Jurkat, Clone E6-1 (cell line): ENCODE data around the gene ORC6.

Experiments used
- DNase-seq: peaks from one replicate; pipeline ENCODE4 v3.0.0-alpha.2; 2011; ENCODE audit warnings: low read depth, low spot score
- H3K4me3 ChIP-seq: 2 replicates; pipeline ENCODE4 v1.5.1; 2011; ENCODE audit warnings: mild to moderate bottlenecking, low read length, control low read depth, moderate library complexity

The ORC6 gene

DNA sequence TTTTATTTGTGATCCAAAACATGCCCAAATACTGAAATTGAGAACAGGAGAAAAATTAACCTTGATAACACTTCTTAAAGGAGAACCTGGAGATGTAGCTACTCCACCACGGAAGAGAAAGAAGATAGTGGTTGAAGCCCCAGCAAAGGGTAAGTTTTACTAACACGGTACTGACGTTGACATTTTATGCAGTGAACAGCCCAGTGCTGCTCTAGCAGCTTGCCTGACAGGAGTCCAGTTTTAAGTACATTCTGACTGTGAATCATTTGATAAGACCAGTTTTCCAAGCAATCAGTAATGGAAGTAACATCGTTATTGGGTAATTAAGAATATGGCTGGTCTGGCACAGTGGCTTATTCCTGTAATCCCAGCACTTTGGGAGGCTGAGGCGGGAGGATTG lies 6.5 kb downstream of the ORC6 start:
- no peak overlapping the region for H3K4me3 ChIP-seq
- no peak for DNase-seq

DNA sequence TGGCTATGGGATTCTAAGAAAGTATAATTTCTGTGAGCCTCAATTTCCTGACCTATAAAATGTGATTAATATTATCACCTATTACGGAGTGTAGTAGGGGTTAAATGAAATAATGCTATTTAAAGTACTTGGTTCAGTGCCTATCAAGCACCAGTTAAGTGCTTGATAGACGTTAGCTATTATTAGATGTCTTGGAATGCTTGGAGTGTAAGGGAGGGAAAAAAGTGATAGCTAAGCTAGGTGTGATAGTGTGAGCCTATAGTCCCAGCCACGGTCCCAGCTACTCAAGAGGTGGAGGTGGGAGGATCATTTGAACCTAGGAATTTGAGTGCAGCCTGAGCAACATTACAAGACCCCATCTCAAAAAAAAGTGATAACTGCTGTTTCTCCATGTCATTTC lies 7.5 kb downstream of the ORC6 start:
- DNase-seq, result no peak
- H3K4me3 ChIP-seq, result no peak overlapping the region

- no peak overlapping the region for H3K4me3 ChIP-seq
- DNase-seq, result no peak
Observed at GRCh38 chr16:46700048-46700447, 10.6 kb downstream of the ORC6 start.

DNA sequence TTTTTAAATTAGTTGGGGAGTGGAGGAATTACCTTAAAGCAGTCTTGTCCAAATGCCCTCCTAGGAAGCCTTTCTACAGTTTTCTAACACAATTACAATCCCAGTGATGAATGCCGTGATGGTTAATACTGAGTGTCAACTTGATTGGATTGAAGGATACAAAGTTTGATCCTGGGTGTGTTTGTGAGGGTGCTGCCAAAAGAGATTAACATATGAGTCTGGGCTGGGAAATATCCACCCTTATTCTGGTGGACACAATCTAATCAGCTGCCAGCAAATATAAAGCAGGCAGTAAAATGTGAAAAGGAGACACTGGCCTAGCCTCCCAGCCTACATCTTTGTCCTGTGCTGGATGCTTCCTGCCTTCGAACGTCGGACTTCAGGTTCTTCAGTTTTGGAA lies 12.2 kb downstream of the ORC6 start:
- no peak overlapping the region for H3K4me3 ChIP-seq
- no peak for DNase-seq

GRCh38 chr16:46702030-46702429 lies 12.6 kb downstream of the ORC6 start:
- no peak for DNase-seq
- no peak overlapping the region for H3K4me3 ChIP-seq

GRCh38 chr16:46706642-46707041 lies 17.2 kb downstream of the ORC6 start:
- no peak overlapping the region for H3K4me3 ChIP-seq
- no peak for DNase-seq

GRCh38 chr16:46709469-46710005 lies 20.1 kb downstream of the ORC6 start:
- H3K4me3 ChIP-seq, result no peak overlapping the region
- DNase-seq, result no peak

- no peak for DNase-seq
- no peak overlapping the region for H3K4me3 ChIP-seq
Observed at GRCh38 chr16:46711106-46712058, 21.9 kb downstream of the ORC6 start.

- no peak for DNase-seq
- H3K4me3 ChIP-seq, result no peak overlapping the region
Observed at GRCh38 chr16:46712911-46713310, 23.5 kb downstream of the ORC6 start.

DNA sequence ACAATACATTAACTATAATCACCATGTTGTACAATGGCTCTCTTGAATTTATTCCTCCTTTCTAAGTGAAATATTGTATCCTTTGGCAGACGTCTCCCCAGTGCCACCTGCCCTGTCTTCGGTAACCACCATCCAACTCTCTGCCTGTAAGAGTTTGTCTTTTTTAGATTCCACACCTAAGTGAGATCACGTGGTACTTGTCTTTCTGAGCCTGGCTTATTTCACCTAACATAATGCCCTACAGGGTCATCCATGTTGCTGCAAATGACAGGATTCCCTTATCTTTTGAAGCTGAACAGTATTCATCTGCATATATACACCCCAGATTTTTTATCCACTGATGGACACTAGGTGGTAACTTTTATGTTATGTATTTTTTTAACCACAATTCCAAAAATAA lies 24.2 kb downstream of the ORC6 start:
- DNase-seq, result no peak
- no peak overlapping the region for H3K4me3 ChIP-seq

DNA sequence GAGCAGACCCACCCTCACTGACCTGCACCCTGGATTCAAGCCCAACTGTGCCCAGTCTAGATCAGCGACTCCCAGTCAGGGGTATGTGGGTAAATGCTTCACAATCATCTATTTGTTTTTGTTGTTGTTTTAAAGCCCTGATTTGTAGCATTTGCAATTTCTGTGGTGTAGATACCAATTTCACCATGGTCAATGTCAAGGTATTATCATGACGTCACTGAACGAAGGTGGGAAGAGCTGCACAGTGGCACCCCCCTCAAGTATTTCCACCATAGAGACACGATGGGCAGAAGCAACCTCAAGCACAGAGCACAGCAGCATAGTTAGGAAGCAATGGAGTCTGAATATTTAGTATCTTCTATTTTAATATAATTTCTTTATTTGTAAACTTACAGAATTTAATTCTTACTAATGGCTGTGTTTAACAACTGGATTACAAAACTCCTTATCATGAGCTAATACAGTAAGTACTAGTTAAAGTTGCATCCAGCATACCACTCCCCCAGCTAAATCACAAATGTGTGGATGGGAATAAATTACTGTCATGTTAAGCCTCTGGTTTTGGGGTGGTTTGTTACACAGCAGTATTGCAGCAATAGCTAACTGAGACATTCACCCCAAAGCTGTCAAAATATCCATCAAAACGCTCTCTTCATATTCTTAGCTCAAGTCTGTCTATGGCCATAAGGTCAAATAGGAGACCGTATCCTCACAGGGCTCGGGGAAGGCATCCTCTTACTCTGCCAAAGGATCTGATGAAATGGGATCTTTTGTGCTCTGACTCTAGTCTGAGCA lies 25.5 kb downstream of the ORC6 start:
- no peak overlapping the region for H3K4me3 ChIP-seq
- no peak for DNase-seq

GRCh38 chr16:46715769-46716305 lies 26.4 kb downstream of the ORC6 start:
- DNase-seq, result no peak
- H3K4me3 ChIP-seq, result no peak overlapping the region

- DNase-seq, result no peak
- no peak overlapping the region for H3K4me3 ChIP-seq
Observed at GRCh38 chr16:46717692-46718091, 28.2 kb downstream of the ORC6 start.

DNA sequence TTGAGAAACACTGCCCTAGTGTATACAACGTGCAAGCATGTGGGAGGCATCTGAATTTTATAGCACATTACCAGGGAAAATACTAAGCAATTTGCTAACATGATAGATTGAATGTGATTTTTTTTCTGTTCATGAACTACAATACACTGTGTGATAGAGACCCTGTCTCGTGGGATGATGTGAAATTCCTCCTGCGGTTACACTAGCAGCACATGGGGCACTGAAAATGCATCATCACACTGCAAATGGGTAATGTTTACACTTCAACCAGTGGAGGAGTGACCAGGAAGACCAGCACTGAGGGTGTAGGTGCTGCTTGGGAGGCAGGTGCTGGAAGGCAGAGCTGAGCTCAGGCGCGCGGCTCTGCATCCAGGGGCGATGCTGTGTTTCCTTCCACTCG lies 28.8 kb downstream of the ORC6 start:
- no peak for DNase-seq

GRCh38 chr16:46719528-46719927 lies 30.1 kb downstream of the ORC6 start:
- DNase-seq, result no peak
- no peak overlapping the region for H3K4me3 ChIP-seq

More for the DNA sequence above, 28.8 kb downstream of the ORC6 start:
- no peak overlapping the region for H3K4me3 ChIP-seq

- DNase-seq, result no peak
- no peak overlapping the region for H3K4me3 ChIP-seq
Observed at GRCh38 chr16:46720619-46721018, 31.2 kb downstream of the ORC6 start.

- no peak for DNase-seq
- no peak overlapping the region for H3K4me3 ChIP-seq
Observed at GRCh38 chr16:46721885-46722284, 32.4 kb downstream of the ORC6 start.

- DNase-seq, result no peak
- H3K4me3 ChIP-seq, result no peak overlapping the region
Observed at GRCh38 chr16:46727184-46727583, 37.7 kb downstream of the ORC6 start.

DNA sequence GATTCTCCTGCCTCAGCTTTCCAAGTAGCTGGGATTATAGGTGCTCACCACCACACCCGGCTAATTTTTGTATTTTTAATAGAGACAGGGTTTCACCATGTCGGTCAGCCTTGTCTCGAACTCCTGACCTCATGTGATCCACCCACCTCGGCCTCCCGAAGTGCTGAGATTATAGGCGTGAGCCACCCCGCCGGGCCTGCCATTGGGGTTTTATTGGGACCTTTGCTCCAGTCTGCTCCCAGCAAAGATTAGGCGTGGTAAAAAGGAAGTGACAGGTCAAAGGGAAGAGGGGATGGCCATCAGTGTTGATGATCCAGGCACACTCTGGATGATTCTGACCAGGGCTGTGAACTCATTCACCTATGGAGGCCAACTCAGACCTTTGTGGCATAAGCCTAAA lies 38.2 kb downstream of the ORC6 start:
- H3K4me3 ChIP-seq, result no peak overlapping the region
- no peak for DNase-seq

- H3K4me3 ChIP-seq, result no peak overlapping the region
- no peak for DNase-seq
Observed at GRCh38 chr16:46728806-46729205, 39.3 kb downstream of the ORC6 start.
